SK-N-MC (cell line): ENCODE measurements around the gene SAMHD1.

Experiments used
- EZH2 ChIP-seq: fragments of 200-600 bp; sonication (generic); IDR thresholded peaks from one replicate; pipeline ENCODE4 v1.6.1; 2017; ENCODE audit warnings: antibody characterized with exemption
- FOXP2 ChIP-seq: optimal IDR thresholded peaks from 2 replicates; pipeline ENCODE3; 2011; ENCODE audit warnings: mild to moderate bottlenecking, moderate library complexity; ENCODE audit not compliant: insufficient read depth; ENCODE audit errors: extremely low read length, control extremely low read depth
- POLR2AphosphoS5 ChIP-seq: IDR thresholded peaks from 2 replicates; pipeline ENCODE4 v1.6.1; 2012; ENCODE audit warnings: mild to moderate bottlenecking, low read depth, low read length, borderline replicate concordance

GRCh38 chr20:36859282-36859555 lies 92.3 kb downstream of the SAMHD1 start:
- TF ChIP-seq POLR2AphosphoS5 (no peak), EZH2 (no peak), FOXP2 (no peak)
